BE2C (cell line): ENCODE data around the gene TMEM163.

Experiments used
- DNase-seq: peaks from one replicate; pipeline ENCODE4 v3.0.0-alpha.2; 2020
- H3K27me3 ChIP-seq: fragments of 250-450 bp; sonication (Bioruptor Pico); 2 replicates; pipeline ENCODE4 v1.5.1; 2020; ENCODE audit warnings: mild to moderate bottlenecking
- H3K36me3 ChIP-seq: fragments of 250-450 bp; sonication (Bioruptor Pico); 2 replicates; pipeline ENCODE4 v1.5.1; 2020; ENCODE audit warnings: mild to moderate bottlenecking
- H3K4me1 ChIP-seq: fragments of 250-450 bp; sonication (Bioruptor Pico); 2 replicates; pipeline ENCODE4 v1.5.1; 2020
- H3K4me3 ChIP-seq: 2 replicates; pipeline ENCODE4 v1.5.1; 2011; ENCODE audit warnings: low read depth, low read length
- H3K9me3 ChIP-seq: fragments of 250-450 bp; sonication (Bioruptor Pico); 2 replicates; pipeline ENCODE4 v1.5.1; 2020
- CTCF ChIP-seq: IDR thresholded peaks from 2 replicates; pipeline ENCODE4 v1.5.1; 2012; ENCODE audit warnings: mild to moderate bottlenecking, low read depth, low read length

The TMEM163 gene

GRCh38 chr2:134499307-134499926 is 219.4 kb downstream of the TMEM163 start:
- no peaks in the 10 kb centered on the region for H3K4me1 ChIP-seq

GRCh38 chr2:134498654-134499053 is 220.1 kb downstream of the TMEM163 start:
- no peaks in the 10 kb centered on the region for H3K27me3 ChIP-seq
- no peak overlapping the region for H3K4me3 ChIP-seq
- no peak for DNase-seq
- no peaks in the 10 kb centered on the region for H3K9me3 ChIP-seq
- TF ChIP-seq CTCF: no peak
- H3K4me1 ChIP-seq: no peaks in the 10 kb centered on the region
- H3K36me3 ChIP-seq: no peaks in the 10 kb centered on the region

More at GRCh38 chr2:134499307-134499926, 219.4 kb downstream of the TMEM163 start:
- Histone ChIP-seq H3K4me3 (no peak overlapping the region), H3K9me3 (no peaks in the 10 kb centered on the region), H3K36me3 (no peaks in the 10 kb centered on the region), H3K27me3 (no peaks in the 10 kb centered on the region)
- no peak for TF ChIP-seq CTCF
- peak; percentile 11 for DNase-seq

- no peak for DNase-seq
- Histone ChIP-seq H3K4me3 (no peak overlapping the region), H3K9me3 (no peaks in the 10 kb centered on the region), H3K4me1 (no peaks in the 10 kb centered on the region), H3K27me3 (no peaks in the 10 kb centered on the region), H3K36me3 (no peaks in the 10 kb centered on the region)
- TF ChIP-seq CTCF: no peak
These were observed 225.0 kb downstream of the TMEM163 start for GRCh38 chr2:134493797-134494196.

GRCh38 chr2:134491771-134492441 is 226.9 kb downstream of the TMEM163 start:
- TF ChIP-seq CTCF: peak; percentile 25; the same call in 1 of the 2 replicates
- H3K9me3 ChIP-seq: no peaks in the 10 kb centered on the region
- no peak for DNase-seq
- H3K27me3 ChIP-seq: no peaks in the 10 kb centered on the region
- H3K4me3 ChIP-seq: no peak overlapping the region
- no peaks in the 10 kb centered on the region for H3K4me1 ChIP-seq
- no peaks in the 10 kb centered on the region for H3K36me3 ChIP-seq

- Histone ChIP-seq H3K36me3 (no peaks in the 10 kb centered on the region), H3K27me3 (no peaks in the 10 kb centered on the region), H3K4me1 (no peaks in the 10 kb centered on the region), H3K9me3 (no peaks in the 10 kb centered on the region), H3K4me3 (no peak overlapping the region)
- TF ChIP-seq CTCF: no peak
- no peak for DNase-seq
These were observed 227.8 kb downstream of the TMEM163 start for GRCh38 chr2:134491022-134491421.

GRCh38 chr2:134490559-134490958 is 228.2 kb downstream of the TMEM163 start:
- Histone ChIP-seq H3K4me1 (no peaks in the 10 kb centered on the region), H3K9me3 (no peaks in the 10 kb centered on the region), H3K27me3 (no peaks in the 10 kb centered on the region), H3K4me3 (no peak overlapping the region), H3K36me3 (no peaks in the 10 kb centered on the region)
- no peak for DNase-seq
- TF ChIP-seq CTCF: no peak
